ENCODE data around the gene MYOD1. TPM values are rescaled to one million over a fixed set of nuclear protein-coding genes. Genes with fewer than 3 reads are reported as not detected.

MYOD1 gene
- total RNA-seq, 2 experiments from 2014 or later: not detected

DNA sequence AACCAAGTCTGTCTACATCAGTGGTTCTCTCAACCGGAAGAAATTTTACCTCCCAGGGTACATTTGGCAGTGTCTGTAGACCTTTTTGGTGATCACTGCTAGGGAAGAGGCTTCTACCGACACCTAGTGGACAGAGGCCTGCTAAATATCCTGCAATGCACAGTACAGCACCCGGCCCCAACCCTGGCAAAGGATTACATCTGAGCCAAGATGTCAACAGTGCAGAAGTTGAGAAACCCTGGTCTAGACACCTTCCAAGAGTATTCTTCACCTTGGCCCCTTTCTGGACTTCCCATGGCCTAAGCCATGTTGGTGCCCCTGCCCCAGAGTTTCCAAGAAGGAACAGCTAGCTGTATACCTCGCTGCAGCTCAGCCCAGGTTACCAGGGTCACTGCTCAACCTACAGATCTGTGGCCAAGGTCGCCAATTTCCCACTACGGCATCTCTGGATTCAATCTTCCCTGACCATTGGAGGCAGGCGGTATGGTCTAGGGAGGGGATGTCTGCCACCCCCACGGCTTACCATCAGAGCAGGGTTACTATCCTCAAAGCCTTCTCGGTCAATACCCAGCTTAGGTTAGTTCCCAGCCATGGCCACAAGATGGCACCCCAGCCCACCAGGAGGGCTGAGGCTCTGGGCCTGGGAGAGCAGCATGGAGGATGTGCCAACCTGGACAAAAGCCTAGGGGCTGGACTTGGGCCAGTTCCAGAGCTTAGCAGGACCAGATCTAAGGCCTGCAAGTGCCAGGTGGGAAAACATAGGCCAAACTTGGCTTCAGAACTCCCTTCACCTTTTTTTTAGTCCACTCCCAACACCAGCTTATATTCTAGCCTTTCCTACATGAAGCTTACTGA is 11.5 kb downstream of the MYOD1 start:
- Histone ChIP-seq H3K27ac (ENCODE audit: low read depth, low read length, poor library complexity, severe bottlenecking) (no peak overlapping the region), H4K20me1 (ENCODE audit: insufficient read depth, low read length) (no peaks in the 10 kb centered on the region), H3K4me1 (ENCODE audit: insufficient read depth, low read length, poor library complexity, severe bottlenecking) (no peaks in the 10 kb centered on the region), H3K79me2 (ENCODE audit: insufficient read depth, low read depth, low read length) (no peaks in the 10 kb centered on the region), H3K9me3 (ENCODE audit: low read length) (no peaks in the 10 kb centered on the region), H3K4me2 (ENCODE audit: low read length) (no peak overlapping the region), H3K36me3 (ENCODE audit: insufficient read depth, low read length) (no peaks in the 10 kb centered on the region), H2AFZ (ENCODE audit: low read length) (no peak overlapping the region), H3K9me2 (ENCODE audit: insufficient read depth, low read length) (no peaks in the 10 kb centered on the region), H3K4me3 (ENCODE audit: low read depth, low read length, poor library complexity, severe bottlenecking) (no peak overlapping the region)
- peak; percentile 59 for DNase-seq (ENCODE audit: low spot score)
- BruUV-seq (replicated peaks): no TSS peak
- ChIA-PET POLR2A (interaction anchor here (0.9 to 1.0 kb wide), 2 partner anchors 247 to 258 kb away, joined by 3 read pairs; no protein-coding TSS in a partner anchor), CTCF (ENCODE audit: unreplicated experiment) (interaction anchor here (0.9 to 2.7 kb wide), 4 partner anchors 9 to 248 kb away, joined by 3 to 14 read pairs (median 6); no protein-coding TSS in a partner anchor)
- no peak for TF ChIP-seq EZH2phosphoT487 (IDR thresholded peaks at IDR 0.05; ENCODE audit: borderline replicate concordance, low read depth, low read length)
- TF ChIP-seq, protein P1, sequence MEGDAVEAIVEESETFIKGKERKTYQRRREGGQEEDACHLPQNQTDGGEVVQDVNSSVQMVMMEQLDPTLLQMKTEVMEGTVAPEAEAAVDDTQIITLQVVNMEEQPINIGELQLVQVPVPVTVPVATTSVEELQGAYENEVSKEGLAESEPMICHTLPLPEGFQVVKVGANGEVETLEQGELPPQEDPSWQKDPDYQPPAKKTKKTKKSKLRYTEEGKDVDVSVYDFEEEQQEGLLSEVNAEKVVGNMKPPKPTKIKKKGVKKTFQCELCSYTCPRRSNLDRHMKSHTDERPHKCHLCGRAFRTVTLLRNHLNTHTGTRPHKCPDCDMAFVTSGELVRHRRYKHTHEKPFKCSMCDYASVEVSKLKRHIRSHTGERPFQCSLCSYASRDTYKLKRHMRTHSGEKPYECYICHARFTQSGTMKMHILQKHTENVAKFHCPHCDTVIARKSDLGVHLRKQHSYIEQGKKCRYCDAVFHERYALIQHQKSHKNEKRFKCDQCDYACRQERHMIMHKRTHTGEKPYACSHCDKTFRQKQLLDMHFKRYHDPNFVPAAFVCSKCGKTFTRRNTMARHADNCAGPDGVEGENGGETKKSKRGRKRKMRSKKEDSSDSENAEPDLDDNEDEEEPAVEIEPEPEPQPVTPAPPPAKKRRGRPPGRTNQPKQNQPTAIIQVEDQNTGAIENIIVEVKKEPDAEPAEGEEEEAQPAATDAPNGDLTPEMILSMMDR (conservative IDR thresholded peaks at IDR 0.05; ENCODE audit: low read length): peak; percentile 81
- intact Hi-C loops (cut with micrococcal nuclease; ENCODE audit: unreplicated experiment): loop anchor here (1.0 kb wide), 2 partner anchors 132 to 248 kb away; no protein-coding TSS in a partner anchor

DNA sequence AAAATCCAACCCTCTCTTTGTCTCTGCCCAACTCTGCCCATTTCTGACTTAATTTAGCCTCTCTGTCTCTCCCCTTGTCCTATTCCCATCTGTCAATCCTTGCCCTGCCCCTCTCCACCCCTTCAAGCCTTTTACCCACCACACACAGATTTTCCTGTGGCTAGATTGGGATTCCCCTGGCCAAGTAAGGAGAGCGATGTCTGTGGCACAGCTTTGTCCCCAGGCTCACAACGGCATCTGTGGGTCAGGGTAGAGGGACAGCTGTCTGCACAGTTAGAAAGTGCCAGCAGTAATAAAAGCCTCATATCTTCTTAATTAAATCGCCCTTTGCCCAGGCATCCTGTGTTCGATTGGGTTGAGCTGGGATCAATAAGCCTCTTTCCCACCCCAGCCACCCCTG is 13.9 kb downstream of the MYOD1 start:
- Histone ChIP-seq H3K4me2 (ENCODE audit: low read length) (no peak overlapping the region), H3K4me3 (ENCODE audit: low read depth, low read length, poor library complexity, severe bottlenecking) (no peak overlapping the region), H2AFZ (ENCODE audit: low read length) (no peak overlapping the region), H4K20me1 (ENCODE audit: insufficient read depth, low read length) (no peaks in the 10 kb centered on the region), H3K36me3 (ENCODE audit: insufficient read depth, low read length) (no peaks in the 10 kb centered on the region), H3K27ac (ENCODE audit: low read depth, low read length, poor library complexity, severe bottlenecking) (no peak overlapping the region), H3K9me3 (ENCODE audit: low read length) (no peaks in the 10 kb centered on the region), H3K9me2 (ENCODE audit: insufficient read depth, low read length) (no peaks in the 10 kb centered on the region), H3K4me1 (ENCODE audit: insufficient read depth, low read length, poor library complexity, severe bottlenecking) (no peaks in the 10 kb centered on the region), H3K79me2 (ENCODE audit: insufficient read depth, low read depth, low read length) (no peaks in the 10 kb centered on the region)
- no peak for TF ChIP-seq EZH2phosphoT487 (IDR thresholded peaks at IDR 0.05; ENCODE audit: borderline replicate concordance, low read depth, low read length)
- TF ChIP-seq, protein P1 (conservative IDR thresholded peaks at IDR 0.05; ENCODE audit: low read length): no peak
- DNase-seq (ENCODE audit: low spot score): no peak
- ChIA-PET CTCF (ENCODE audit: unreplicated experiment) (interaction anchor here (0.8 kb wide), 1 partner anchor 9 kb away, joined by 3 read pairs; no protein-coding TSS in a partner anchor), POLR2A (no interaction called here)
- BruUV-seq (replicated peaks): no TSS peak
- intact Hi-C loops (cut with micrococcal nuclease; ENCODE audit: unreplicated experiment): no loop called here

DNA sequence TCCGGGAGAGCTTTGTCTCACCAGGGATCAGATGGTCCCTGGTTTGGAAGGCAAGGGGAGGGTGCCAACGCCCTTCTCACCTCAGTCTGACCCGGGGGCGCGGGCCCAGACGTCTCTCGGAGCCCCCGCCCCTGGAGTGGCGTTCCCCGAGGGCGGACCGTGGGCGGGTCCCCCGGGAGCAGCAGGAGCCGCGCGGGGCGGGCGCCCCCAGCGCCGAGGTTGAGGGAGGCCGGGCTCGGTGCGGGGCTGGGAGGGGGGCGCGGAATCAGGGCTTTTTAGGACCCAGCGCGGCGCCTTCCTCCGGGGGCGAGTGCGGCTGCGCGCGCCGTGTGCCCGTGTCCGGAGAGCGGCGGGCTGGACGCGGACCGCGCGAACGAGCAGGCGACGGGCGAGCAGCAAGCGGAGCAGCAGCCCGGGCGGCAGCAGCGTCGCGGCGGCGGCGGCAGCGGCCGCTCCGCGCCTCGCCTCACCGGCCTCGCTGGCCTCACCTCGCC is 15.1 kb downstream of the MYOD1 start, which contains the start of gene KCNC1:
Gene KCNC1, plus strand, starts transcription at position 364 of the 494 bp plus-strand sequence. CDS start 1,222 bp downstream, outside the sequence.
- H3K27ac ChIP-seq (ENCODE audit: low read depth, low read length, poor library complexity, severe bottlenecking): no peak within 1 kb of the TSS
- no peaks in the 10 kb centered on the region for H4K20me1 ChIP-seq (ENCODE audit: insufficient read depth, low read length)
- no peak within 1 kb of the TSS for H2AFZ ChIP-seq (ENCODE audit: low read length)
- intact Hi-C loops (cut with micrococcal nuclease; ENCODE audit: unreplicated experiment): no loop called here
- H3K36me3 ChIP-seq (ENCODE audit: insufficient read depth, low read length): no peaks in the 10 kb centered on the region
- CTCF ChIA-PET (ENCODE audit: unreplicated experiment): no interaction called here
- POLR2A ChIA-PET: no interaction called here
- no TSS peak for BruUV-seq (replicated peaks)
- H3K79me2 ChIP-seq (ENCODE audit: insufficient read depth, low read depth, low read length): no peaks in the 10 kb centered on the region
- H3K9me3 ChIP-seq (ENCODE audit: low read length): no peaks in the 10 kb centered on the region
- no peaks in the 10 kb centered on the region for H3K9me2 ChIP-seq (ENCODE audit: insufficient read depth, low read length)
- H3K4me3 ChIP-seq (ENCODE audit: low read depth, low read length, poor library complexity, severe bottlenecking): no peak within 1 kb of the TSS
- peak within 1 kb of the TSS; percentile 17; the same call in 1 of the 2 replicates for H3K4me2 ChIP-seq (ENCODE audit: low read length)
- no peak for DNase-seq (ENCODE audit: low spot score)
- no peak for TF ChIP-seq EZH2phosphoT487 (IDR thresholded peaks at IDR 0.05; ENCODE audit: borderline replicate concordance, low read depth, low read length)
- TF ChIP-seq, protein P1 (conservative IDR thresholded peaks at IDR 0.05; ENCODE audit: low read length): no peak
- no peaks in the 10 kb centered on the region for H3K4me1 ChIP-seq (ENCODE audit: insufficient read depth, low read length, poor library complexity, severe bottlenecking)
